GM12891 (cell line): ENCODE results near the gene RABEP2.

Experiments
- POLR2A ChIP-seq: IDR thresholded peaks from 2 replicates; pipeline ENCODE4 v1.6.1; 2011; ENCODE audit warnings: low read depth, low read length, control low read depth
- POLR2AphosphoS5 ChIP-seq: IDR thresholded peaks from 2 replicates; pipeline ENCODE4 v1.6.1; 2011; ENCODE audit warnings: low read depth, low read length, control low read depth
- SPI1 ChIP-seq: IDR thresholded peaks from 2 replicates; pipeline ENCODE4 v1.6.1; 2011; ENCODE audit warnings: low read depth, low read length, control low read depth

DNA sequence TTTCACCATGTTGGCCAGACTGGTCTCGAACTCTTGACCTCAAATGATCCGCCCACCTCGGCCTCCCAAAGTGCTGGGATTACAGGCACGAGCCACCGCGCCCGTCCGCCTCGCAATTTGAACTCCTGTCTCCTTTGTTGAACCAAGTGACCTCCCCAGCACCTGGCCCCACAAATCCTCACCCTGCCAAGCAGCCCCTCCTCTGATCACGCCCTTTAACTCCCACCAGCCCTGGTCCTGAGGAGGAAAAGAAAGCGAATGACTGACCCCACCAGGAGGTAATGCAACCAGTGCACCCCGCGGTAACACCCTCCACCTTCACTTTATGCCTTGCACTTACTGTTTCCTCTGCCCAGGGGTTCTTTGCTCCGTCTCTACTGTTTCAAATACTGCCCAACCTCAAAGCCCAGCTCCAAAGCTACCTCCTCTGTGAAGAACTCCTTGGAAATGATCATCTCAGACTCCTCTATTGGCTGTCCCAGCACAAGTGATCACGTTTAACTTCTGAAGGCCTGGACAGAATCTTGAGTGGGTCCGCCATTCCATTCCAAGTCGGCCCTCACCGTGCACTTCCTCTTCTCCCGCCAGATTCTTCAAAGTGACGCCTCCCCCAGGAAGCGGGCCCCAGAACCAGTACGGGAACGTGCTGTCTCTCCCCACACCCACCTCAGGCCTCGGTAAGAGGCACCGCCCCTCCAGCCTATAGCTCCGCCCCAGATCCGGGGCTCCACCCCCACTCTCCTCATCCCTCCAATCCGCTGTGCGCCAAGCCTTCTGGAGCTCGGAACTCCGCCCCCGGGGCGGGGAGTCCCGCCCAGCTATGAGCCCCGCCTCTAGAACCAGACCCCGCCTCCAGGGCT, 11.1 kb upstream of the RABEP2 start:
- TF ChIP-seq POLR2A (no peak), POLR2AphosphoS5 (no peak), SPI1 (peak; percentile 46; the same call in 1 of the 2 replicates)
